ENCODE results near the gene ERC2. TPM values are rescaled to one million over a fixed set of nuclear protein-coding genes. Genes with fewer than 3 reads are reported as not detected.

Gene ERC2
- total and polyA plus RNA-seq, 2 of the 13 experiments (the other 11 are each of a cell fraction or from before 2014, with no cell fraction given), result 0.16 to 0.22 TPM

GRCh38 chr3:55469957-55470526, 998.2 kb downstream of the ERC2 start:
- Histone ChIP-seq H3K27ac (ENCODE audit: extremely low read length, insufficient read depth, low read length) (no peak overlapping the region), H3K27me3 (ENCODE audit: control insufficient read depth in 1 of 2, insufficient read depth in 2 of 2, low read length in 2 of 2) (no peaks in the 10 kb centered on the region), H3K4me3 (replicated peaks in 1 of 3; ENCODE audit: insufficient read depth in 1 of 3, low read depth in 2 of 3, low read length in 3 of 3) (no peak overlapping the region), H3K4me2 (ENCODE audit: low read depth, low read length) (no peak overlapping the region), H3K4me1 (ENCODE audit: insufficient read depth, low read length) (no peaks in the 10 kb centered on the region), H2AFZ (ENCODE audit: low read length) (no peak overlapping the region), H3K79me2 (ENCODE audit: insufficient read depth, low read length) (no peaks in the 10 kb centered on the region), H4K20me1 (ENCODE audit: insufficient read depth, low read length) (no peaks in the 10 kb centered on the region), H3K9me3 (ENCODE audit: low read length) (no peaks in the 10 kb centered on the region), H3K36me3 (replicated peaks in 1 of 2; ENCODE audit: control insufficient read depth in 1 of 2, insufficient read depth in 2 of 2, low read length in 2 of 2) (no peaks in the 10 kb centered on the region), H3K9ac (ENCODE audit: insufficient read depth, low read depth, low read length) (no peak overlapping the region)
- ATAC-seq (no peak), FAIRE-seq (no peak), DNase-seq (ENCODE audit: low spot score) (no peak)
- CTCF ChIA-PET (ENCODE audit: low intra/inter-chr PET ratio, low total read pairs), result no interaction called here
- POLR2A ChIA-PET, result no interaction called here
- TF ChIP-seq TEAD3 (CRISPR knock-in tag; optimal IDR thresholded peaks at IDR 0.05; ENCODE audit: borderline replicate concordance) (no peak), PTBP1 (IDR thresholded peaks at IDR 0.05; ENCODE audit: low read depth, low read length, poor library complexity, severe bottlenecking) (no peak), XBP1 (CRISPR knock-in tag; IDR thresholded peaks at IDR 0.05) (no peak), ZNF329 (CRISPR knock-in tag; IDR thresholded peaks at IDR 0.05; ENCODE audit: low read depth) (no peak), ZNF331 (CRISPR knock-in tag; IDR thresholded peaks at IDR 0.05) (no peak), ZNF891 (CRISPR knock-in tag; IDR thresholded peaks at IDR 0.05) (no peak), ZNF33B (CRISPR knock-in tag; IDR thresholded peaks at IDR 0.05) (no peak), ZNF788 (CRISPR knock-in tag; IDR thresholded peaks at IDR 0.05; ENCODE audit: borderline replicate concordance) (no peak), ZBED4 (CRISPR knock-in tag; IDR thresholded peaks at IDR 0.05; ENCODE audit: borderline replicate concordance) (no peak), HIC2 (CRISPR knock-in tag; IDR thresholded peaks at IDR 0.05; ENCODE audit: low read depth) (no peak)
- TF ChIP-seq, protein P1, sequence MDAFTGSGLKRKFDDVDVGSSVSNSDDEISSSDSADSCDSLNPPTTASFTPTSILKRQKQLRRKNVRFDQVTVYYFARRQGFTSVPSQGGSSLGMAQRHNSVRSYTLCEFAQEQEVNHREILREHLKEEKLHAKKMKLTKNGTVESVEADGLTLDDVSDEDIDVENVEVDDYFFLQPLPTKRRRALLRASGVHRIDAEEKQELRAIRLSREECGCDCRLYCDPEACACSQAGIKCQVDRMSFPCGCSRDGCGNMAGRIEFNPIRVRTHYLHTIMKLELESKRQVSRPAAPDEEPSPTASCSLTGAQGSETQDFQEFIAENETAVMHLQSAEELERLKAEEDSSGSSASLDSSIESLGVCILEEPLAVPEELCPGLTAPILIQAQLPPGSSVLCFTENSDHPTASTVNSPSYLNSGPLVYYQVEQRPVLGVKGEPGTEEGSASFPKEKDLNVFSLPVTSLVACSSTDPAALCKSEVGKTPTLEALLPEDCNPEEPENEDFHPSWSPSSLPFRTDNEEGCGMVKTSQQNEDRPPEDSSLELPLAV (CRISPR knock-in tag; conservative IDR thresholded peaks at IDR 0.05; ENCODE audit: low read depth), result no peak
- TF ChIP-seq, protein P2, sequence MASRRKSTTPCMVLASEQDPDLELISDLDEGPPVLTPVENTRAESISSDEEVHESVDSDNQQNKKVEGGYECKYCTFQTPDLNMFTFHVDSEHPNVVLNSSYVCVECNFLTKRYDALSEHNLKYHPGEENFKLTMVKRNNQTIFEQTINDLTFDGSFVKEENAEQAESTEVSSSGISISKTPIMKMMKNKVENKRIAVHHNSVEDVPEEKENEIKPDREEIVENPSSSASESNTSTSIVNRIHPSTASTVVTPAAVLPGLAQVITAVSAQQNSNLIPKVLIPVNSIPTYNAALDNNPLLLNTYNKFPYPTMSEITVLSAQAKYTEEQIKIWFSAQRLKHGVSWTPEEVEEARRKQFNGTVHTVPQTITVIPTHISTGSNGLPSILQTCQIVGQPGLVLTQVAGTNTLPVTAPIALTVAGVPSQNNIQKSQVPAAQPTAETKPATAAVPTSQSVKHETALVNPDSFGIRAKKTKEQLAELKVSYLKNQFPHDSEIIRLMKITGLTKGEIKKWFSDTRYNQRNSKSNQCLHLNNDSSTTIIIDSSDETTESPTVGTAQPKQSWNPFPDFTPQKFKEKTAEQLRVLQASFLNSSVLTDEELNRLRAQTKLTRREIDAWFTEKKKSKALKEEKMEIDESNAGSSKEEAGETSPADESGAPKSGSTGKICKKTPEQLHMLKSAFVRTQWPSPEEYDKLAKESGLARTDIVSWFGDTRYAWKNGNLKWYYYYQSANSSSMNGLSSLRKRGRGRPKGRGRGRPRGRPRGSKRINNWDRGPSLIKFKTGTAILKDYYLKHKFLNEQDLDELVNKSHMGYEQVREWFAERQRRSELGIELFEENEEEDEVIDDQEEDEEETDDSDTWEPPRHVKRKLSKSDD (CRISPR knock-in tag; IDR thresholded peaks at IDR 0.05; ENCODE audit: low read depth), result no peak
- 66% methylated on average over 6 of the region's 32 CpGs for WGBS (ENCODE audit: low lambda C conversion rate)
- intact Hi-C loops (cut with micrococcal nuclease; ENCODE audit: unreplicated experiment) (no loop called here), in situ Hi-C loops (cut with HindIII; ENCODE audit: extremely low pct_ligation_motif_present, low pct_unique_long_range_greater_than_20kb) (no loop called here)
- BruUV-seq (replicated peaks), result no TSS peak
